Brain pericyte (primary cell): ENCODE data around the gene NIT2.
"Not testable (repeated sequence)": the region's sequence is repeated elsewhere in the genome, so short reads cannot be mapped to it uniquely, and the experiment has no call there.

Source experiments
- DNase-seq: peaks from one replicate; pipeline ENCODE4 v3.0.0-alpha.2; 2012; ENCODE audit warnings: low read depth, low spot score

NIT2 gene

DNA sequence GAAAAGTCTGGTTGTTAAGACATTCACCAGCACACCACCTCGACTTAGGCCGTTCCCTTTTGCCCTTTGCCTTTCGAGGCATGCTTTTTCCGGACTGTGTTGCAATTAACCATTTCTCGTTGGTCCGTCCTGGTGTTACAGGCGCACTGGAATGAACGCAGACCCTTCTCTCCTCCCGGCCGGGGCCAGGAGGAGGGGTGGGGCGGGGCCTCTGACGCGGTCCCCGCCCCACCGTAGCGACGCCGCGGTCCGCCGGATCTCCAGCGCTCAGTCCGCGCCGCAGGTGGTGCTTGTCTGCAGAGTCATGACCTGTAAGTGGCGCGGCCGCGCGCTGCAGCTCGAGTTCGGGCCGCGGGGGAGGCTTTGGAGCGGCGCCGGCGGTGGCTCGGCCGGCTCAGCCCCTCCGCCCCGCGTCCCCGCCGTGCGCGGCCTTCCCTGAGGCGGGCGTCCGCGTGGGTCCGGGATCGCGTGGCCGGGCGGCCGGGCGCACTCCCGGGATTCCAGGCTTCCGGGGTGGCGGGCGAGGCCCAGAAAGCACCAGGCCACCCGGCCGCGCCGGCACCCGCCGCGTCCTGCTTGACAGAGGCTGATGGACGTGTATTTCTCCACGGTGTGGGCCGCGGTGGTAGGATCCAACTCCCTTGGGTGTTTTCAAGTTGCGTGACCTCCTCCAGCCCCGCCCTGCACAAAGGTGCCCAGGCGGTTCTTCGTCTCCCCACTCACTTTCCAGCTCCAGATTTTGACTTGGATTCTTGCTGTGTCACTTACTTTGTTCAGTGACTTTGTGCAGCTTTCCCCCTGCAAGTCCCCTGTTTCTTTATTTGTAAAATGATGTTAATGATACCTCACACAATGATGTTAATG lies at the start of gene NIT2:
NIT2 (plus strand) TSS at position 270 of the 864 bp plus-strand sequence; CDS start at position 305, 35 bp downstream.
- DNase-seq: peak; percentile 25

GRCh38 chr3:100288288-100288894 lies 46.2 kb upstream of the NIT2 start:
- no peak for DNase-seq

DNA sequence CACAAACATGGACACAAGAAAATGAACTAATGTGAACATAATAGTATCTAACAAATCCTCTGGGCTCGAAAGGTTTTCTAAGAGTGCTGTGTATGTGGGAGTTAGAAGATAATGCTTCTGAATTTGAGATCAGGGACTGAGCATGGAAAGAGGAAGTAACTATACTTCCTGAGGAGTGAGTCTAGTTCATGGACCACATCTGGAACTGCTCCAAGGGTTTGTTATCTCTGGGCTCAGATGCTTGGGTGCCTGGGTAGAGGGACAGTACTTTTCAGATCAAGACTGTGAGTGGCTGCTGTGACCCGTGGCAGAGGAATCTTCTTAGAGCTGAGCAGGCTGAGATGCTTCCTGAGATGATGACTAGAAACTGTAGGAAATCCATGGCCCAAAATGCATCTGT lies 45.2 kb upstream of the NIT2 start:
- no peak for DNase-seq

- no peak for DNase-seq
Observed at GRCh38 chr3:100295089-100295488, 39.5 kb upstream of the NIT2 start.

DNA sequence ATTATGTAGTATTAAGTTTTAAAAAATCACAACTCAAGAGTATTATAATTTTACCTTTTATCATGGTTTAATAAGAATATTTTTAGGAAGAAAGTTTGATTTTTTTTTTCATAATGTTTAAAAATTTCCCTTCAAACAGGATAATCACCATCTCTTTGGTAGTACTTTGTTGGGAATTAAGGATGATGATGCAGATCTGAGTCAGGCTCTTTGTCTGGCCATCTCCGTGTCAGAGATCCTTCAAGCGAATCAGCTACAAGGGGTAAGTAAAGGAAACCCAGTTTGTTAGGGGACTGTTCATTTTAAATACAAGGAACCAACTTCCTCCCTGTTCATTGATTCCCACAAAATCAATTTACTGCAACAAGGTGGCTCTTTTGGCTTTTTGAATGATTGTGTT lies 36.8 kb upstream of the NIT2 start:
- DNase-seq: no peak

GRCh38 chr3:100299016-100299415 lies 35.5 kb upstream of the NIT2 start:
- no peak for DNase-seq

DNA sequence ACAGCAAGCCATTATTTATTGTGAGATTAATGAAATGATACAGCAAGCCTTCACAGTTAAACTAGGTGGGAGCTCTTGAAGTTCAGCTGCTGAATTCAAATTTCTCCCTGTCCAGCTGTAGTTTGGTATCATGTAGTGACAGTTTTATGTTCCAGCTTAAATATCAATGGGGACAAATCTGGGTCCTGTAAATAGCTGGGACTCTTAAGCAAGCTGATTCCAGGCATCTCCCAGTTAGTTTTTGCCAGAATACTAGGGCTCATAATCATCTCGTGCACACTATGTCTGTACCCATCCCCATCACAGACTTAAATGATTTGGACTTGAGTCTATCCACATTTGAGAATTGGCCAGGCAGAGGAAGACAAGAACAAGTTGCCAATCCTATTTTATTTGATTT lies 27.9 kb upstream of the NIT2 start:
- DNase-seq: no peak

GRCh38 chr3:100310355-100310965 lies 24.1 kb upstream of the NIT2 start:
- no peak for DNase-seq

DNA sequence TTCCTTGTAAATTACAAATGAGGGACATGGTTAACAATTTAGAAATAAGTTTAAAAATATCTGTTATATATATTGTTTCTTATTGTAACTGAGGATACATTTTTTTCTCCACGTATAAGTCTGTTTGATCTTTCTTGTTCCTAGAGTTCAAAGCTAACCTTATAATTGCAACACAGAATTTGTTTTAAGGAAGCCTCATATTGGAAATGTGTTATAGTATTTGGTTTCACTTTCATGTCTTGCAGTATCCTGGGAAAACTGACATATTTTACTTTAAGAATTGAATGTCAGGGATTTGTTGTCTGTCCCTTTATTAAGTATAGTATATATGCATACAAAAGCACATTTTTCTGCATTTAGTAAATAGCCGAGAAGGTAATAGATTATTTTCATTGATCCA lies 23.5 kb upstream of the NIT2 start:
- DNase-seq: no peak

DNA sequence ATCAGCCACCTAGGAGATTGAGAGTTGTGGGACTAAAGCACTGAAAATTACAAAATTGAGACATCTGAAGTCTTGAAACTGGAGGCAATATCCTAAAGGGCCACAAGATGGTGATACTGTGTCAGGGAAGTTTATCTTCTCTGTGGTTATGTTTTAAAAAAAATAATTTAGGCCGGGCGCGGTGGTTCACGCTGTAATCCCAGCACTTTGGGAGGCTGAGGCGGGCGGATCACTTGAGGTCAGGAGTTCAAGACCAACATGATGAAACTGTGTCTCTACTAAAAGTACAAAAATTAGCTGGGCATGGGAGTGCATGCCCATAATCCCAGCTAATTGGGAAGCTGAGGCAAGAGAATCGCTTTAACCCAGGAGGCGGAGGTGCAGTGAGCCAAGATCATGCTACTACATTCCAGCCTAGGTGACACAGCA lies 17.9 kb upstream of the NIT2 start:
- DNase-seq: no peak

GRCh38 chr3:100317912-100318311 lies 16.6 kb upstream of the NIT2 start:
- no peak for DNase-seq

DNA sequence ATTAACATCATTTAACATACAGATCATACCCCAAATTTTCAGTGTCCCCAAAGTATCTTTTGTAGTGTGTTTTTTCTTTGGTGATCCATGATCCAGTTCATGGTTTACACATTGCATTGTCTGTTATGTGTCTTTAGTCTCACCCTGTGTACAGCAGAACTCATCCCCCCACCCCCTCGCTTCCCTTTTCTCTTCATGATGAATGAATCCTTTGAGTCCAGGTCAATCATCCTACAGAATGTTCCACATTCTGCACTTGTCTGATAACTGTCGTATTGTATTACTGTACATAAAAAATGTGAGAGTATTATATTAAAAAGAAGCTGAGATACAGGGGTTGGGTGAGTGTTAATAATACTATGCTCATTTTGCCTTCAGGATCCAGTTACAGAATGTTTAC lies 14.6 kb upstream of the NIT2 start:
- DNase-seq: no peak

GRCh38 chr3:100324044-100324443 lies 10.5 kb upstream of the NIT2 start:
- no peak for DNase-seq

- no peak for DNase-seq
Observed at GRCh38 chr3:100325827-100326226, 8.7 kb upstream of the NIT2 start.

GRCh38 chr3:100327377-100327776 lies 7.2 kb upstream of the NIT2 start:
- DNase-seq: not testable (repeated sequence)

DNA sequence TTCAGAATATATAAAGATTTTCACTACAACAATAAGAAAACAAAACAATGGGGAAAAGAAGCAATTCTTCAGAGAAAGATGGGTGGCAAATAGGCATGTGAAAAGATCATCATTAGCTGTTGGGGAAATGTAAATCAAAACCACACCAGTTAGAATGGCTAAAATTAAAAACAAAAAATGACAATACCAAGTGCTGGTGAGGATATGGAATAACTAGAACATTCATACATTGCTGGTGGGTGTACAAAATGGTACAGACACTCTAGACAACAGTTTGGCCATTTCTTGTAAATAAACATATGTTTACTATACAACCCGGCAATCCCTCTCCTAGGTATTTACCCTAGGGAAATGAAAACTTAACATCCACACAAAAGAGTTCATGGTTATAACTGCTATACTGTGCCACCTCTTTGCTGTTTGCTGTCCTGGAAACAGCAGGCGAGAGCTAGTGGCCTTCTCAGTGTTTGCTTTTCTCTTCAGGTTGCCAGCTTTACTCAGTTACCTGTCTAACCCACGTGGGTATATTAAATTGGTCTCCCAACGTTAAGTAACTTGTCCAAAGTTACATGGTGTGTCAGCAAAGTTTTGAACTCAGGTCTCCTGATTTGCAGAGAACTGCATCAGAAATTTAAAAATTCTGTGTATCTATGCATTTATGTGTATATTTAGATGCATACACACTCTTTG lies 4.6 kb upstream of the NIT2 start:
- DNase-seq: no peak

DNA sequence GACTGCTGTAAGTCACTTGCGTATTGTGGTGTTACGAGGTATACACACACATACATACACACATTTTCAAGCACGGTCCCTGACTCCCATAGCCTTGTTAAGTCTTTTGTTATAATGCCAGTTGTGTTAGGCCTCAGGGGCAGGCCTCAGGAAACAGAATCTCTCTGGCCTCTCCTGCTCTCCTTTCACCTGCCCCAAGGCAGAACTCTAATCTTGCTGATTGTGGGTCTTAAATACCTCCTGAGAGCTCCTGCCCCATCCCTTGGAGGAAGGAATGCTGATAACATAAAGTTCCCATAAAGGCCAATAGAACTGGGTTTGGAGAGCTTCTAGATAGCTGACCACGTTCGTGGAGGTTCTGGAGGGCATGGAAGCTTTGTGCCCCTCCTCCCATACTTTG lies 3.9 kb upstream of the NIT2 start:
- no peak for DNase-seq

GRCh38 chr3:100331660-100332059 lies 2.9 kb upstream of the NIT2 start:
- no peak for DNase-seq

- no peak for DNase-seq
Observed at GRCh38 chr3:100333051-100333450, 1.5 kb upstream of the NIT2 start.

DNA sequence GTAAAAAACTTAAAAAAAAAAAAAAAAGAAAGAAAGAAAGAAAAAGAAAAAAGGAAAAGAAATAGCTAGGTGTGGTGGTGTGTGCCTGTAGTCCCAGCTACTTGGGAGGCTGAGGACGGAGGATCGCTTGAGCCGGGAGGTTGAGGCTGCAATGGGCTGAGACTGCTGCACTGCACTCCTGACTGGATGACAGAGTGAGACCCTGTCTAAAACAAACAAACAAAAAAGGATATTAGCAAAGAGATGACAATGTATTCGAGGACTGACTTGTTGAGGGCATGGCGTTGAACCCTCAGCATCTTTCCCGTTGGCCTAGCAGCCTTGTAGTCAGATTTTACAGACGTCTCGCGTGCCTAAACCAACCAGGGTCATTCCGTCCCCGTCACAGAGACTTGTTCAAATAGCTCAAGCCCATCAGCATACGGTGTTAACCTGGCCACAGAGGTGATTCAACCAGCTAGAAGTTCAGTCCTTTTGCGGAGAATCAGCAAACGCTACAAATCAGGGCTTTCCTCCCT lies 528 bp upstream of the NIT2 start:
- DNase-seq: no peak

GRCh38 chr3:100335434-100335833 lies 877 bp downstream of the NIT2 start:
- no peak for DNase-seq

DNA sequence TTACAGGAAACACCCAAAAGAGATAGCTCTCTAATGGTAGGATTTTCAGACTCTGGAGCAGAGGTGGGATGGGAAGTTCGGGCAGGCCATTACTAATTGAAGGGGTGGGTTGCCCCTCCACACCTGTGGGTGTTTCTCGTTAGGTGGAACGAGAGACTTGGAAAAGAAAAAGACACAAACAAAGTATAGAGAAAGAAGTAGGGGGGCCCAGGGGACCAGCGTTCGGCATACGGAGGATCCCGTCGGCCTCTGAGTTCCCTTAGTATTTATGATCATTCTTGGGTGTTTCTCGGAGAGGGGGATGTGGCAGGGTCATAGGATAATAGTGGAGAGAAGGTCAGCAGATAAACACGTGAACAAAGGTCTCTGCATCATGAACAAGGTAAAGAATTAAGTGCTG lies 1.7 kb downstream of the NIT2 start:
- DNase-seq: not testable (repeated sequence)
